ENCODE results near the gene HYAL1.
A peak's percentile ranks its signal among the peaks of the same experiment; 100 is the strongest.

Gene HYAL1

DNA sequence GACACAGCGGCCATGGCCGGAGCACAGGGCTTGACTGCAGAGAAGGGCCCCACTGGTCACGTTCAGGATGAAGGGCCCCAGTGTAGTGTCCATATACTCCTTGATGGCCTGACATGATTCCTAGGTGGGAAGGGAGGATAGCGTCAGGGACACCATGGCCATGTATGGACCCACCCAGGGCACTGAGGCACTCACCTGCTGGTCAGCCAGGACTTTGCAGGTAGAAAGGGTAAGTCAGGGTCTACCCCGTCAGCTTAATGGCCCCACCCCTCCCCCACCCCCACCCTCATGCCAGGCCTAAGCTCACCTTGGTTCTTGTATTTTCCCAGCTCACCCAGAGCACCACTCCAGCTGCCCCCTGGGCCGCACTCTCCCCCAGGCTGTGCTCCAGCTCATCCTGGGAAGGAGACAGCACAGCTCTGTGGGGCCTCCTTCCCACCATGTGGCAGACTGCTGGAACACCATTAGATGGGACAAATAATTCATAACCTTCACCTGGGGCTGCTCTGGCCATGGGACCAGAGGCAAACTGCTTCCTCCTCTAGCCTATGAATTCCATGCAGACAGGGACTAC, 2.6 kb downstream of the HYAL1 start:
- H3K4me3 ChIP-seq (ENCODE audit: low read length) = peak overlapping the region; percentile 76

DNA sequence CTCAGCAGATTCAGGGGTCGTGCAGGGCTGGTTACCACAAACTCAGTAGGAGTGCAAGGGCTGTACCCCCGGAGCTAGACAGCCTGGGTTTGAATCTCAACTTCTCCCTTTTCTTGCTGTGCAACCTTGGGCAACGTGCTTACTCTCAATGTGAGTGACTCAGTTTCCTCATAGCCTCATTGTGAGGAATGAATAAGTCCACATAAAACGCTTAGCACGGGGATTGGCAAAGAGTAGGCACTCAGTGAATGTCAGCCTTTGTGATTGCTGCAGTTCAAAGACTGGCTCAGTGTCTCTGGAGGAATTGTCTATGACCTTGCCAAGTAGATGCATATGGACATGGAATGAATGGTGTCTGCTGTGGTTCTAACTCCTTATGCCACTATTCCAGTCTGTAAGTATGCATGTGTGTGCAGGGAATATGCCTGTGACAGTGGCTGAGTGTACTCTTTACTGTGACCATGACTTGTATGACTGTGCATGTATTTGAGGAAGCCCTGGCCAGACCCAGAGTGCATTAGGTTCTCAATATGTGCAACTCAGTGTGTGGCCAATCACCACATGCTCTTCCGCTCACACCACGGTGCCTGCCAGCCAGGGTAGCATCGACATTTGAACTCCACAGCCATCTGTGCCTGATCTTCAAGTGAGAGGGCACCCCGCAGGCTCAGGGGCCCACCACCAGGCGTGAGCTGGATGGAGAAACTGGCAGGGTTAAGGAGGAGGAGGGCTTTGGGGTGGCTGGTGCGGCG, 3.3 kb downstream of the HYAL1 start:
- Histone ChIP-seq H3K4me1 (ENCODE audit: control insufficient read depth, insufficient read depth, low read length) (peaks cover 10% of the 10 kb centered on the region), H3K27me3 (ENCODE audit: control insufficient read depth, insufficient read depth, low read length) (no peaks in the 10 kb centered on the region), H3K27ac (ENCODE audit: low read depth, low read length) (peak overlapping the region; percentile 87), H3K36me3 (ENCODE audit: control insufficient read depth, insufficient read depth, low read length) (no peaks in the 10 kb centered on the region), H3K9ac (ENCODE audit: low read length) (peak overlapping the region; percentile 1), H3K4me3 (ENCODE audit: low read length) (peak overlapping the region; percentile 76)

More for the DNA sequence above, 2.6 kb downstream of the HYAL1 start:
- Histone ChIP-seq H3K9ac (ENCODE audit: low read length) (no peak overlapping the region), H3K36me3 (ENCODE audit: control insufficient read depth, insufficient read depth, low read length) (no peaks in the 10 kb centered on the region), H3K27ac (ENCODE audit: low read depth, low read length) (peak overlapping the region; percentile 87), H3K27me3 (ENCODE audit: control insufficient read depth, insufficient read depth, low read length) (no peaks in the 10 kb centered on the region), H3K4me1 (ENCODE audit: control insufficient read depth, insufficient read depth, low read length) (peaks cover 10% of the 10 kb centered on the region)

DNA sequence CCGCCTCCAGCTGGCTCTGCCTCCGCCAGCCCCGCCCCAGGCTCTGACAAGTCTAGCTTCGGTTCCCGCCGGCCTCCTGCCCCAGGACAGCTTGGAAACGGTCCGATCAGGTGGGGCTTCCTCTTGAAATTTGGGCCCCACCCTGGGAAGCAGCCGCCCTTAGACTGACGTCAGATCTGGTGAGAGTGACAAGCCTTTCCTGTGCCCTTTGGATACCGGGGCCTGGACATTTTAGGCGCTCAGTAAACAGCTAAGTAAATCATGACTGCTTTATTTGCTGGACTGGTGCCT, 3.8 kb downstream of the HYAL1 start:
- Histone ChIP-seq H3K27ac (ENCODE audit: low read depth, low read length) (peak overlapping the region; percentile 87), H3K27me3 (ENCODE audit: control insufficient read depth, insufficient read depth, low read length) (no peaks in the 10 kb centered on the region), H3K36me3 (ENCODE audit: control insufficient read depth, insufficient read depth, low read length) (no peaks in the 10 kb centered on the region), H3K4me3 (ENCODE audit: low read length) (peak overlapping the region; percentile 76), H3K9ac (ENCODE audit: low read length) (peak overlapping the region; percentile 1), H3K4me1 (ENCODE audit: control insufficient read depth, insufficient read depth, low read length) (peaks cover 10% of the 10 kb centered on the region)

GRCh38 chr3:50298836-50299637, 4.3 kb downstream of the HYAL1 start, which contains the start of the genes HYAL3 and NAA80:
HYAL3 (minus strand) TSS chr3:50299405; CDS start chr3:50295602, 3,803 bp downstream.
NAA80 (minus strand) TSS chr3:50299405; CDS start chr3:50297463, 1,942 bp downstream.
- Histone ChIP-seq H3K9ac (ENCODE audit: low read length) (peak within 1 kb of the TSS; percentile 96), H3K27ac (ENCODE audit: low read depth, low read length) (peak within 1 kb of the TSS; percentile 87), H3K4me3 (ENCODE audit: low read length) (peak within 1 kb of the TSS; percentile 79), H3K27me3 (ENCODE audit: control insufficient read depth, insufficient read depth, low read length) (no peaks in the 10 kb centered on the region), H3K36me3 (ENCODE audit: control insufficient read depth, insufficient read depth, low read length) (no peaks in the 10 kb centered on the region), H3K4me1 (ENCODE audit: control insufficient read depth, insufficient read depth, low read length) (peaks cover 10% of the 10 kb centered on the region)

DNA sequence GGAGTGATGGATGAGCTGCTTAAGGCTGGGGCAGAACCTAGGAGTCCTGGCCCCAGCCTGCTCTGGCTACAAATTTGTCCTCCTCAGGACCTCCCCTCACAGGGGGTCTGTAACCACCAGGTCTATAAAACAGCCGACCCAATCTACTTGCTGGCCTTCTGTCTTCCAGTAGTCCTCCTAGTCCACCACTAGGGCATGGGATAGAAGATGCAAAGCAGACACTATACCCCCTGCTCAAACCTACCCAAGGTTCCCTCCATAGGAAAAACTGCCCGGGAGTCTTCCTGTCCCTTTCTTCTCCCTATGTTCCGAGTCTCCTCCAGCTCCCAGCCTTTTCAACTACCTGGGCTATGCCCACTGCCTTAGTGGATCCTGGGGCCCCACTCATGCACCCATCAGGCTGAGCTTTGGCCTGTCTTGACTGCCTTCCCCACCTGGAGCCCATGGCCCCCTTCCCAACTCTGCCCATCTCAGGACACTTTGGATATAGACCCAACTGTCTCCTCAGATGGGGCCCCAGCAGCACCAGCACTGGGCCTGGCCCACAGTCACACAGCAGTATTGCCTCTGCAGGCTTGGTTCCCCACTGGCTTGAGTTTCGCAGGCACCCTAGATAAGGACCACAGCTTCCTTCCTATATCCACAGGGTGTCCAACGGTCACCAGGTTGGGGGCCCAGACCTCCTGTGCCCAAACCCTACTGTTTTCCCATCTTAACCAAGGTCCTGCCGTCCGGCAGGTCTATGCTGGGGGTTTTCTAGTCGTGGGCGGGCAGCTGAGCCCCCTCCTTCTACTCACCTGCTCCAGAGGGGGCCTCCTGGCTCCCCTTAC, 5.3 kb downstream of the HYAL1 start:
- peak overlapping the region; percentile 96 for H3K9ac ChIP-seq (ENCODE audit: low read length)
- peaks cover 12% of the 10 kb centered on the region for H3K4me1 ChIP-seq (ENCODE audit: control insufficient read depth, insufficient read depth, low read length)
- H3K4me3 ChIP-seq (ENCODE audit: low read length) = peak overlapping the region; percentile 79
- no peaks in the 10 kb centered on the region for H3K27me3 ChIP-seq (ENCODE audit: control insufficient read depth, insufficient read depth, low read length)
- no peaks in the 10 kb centered on the region for H3K36me3 ChIP-seq (ENCODE audit: control insufficient read depth, insufficient read depth, low read length)
- peak overlapping the region; percentile 85 for H3K27ac ChIP-seq (ENCODE audit: low read depth, low read length)

GRCh38 chr3:50297384-50297775, 6.0 kb downstream of the HYAL1 start:
- no peaks in the 10 kb centered on the region for H3K36me3 ChIP-seq (ENCODE audit: control insufficient read depth, insufficient read depth, low read length)
- peaks cover 19% of the 10 kb centered on the region for H3K4me1 ChIP-seq (ENCODE audit: control insufficient read depth, insufficient read depth, low read length)
- H3K9ac ChIP-seq (ENCODE audit: low read length) = no peak overlapping the region
- H3K27me3 ChIP-seq (ENCODE audit: control insufficient read depth, insufficient read depth, low read length) = no peaks in the 10 kb centered on the region
- H3K27ac ChIP-seq (ENCODE audit: low read depth, low read length) = no peak overlapping the region
- no peak overlapping the region for H3K4me3 ChIP-seq (ENCODE audit: low read length)

DNA sequence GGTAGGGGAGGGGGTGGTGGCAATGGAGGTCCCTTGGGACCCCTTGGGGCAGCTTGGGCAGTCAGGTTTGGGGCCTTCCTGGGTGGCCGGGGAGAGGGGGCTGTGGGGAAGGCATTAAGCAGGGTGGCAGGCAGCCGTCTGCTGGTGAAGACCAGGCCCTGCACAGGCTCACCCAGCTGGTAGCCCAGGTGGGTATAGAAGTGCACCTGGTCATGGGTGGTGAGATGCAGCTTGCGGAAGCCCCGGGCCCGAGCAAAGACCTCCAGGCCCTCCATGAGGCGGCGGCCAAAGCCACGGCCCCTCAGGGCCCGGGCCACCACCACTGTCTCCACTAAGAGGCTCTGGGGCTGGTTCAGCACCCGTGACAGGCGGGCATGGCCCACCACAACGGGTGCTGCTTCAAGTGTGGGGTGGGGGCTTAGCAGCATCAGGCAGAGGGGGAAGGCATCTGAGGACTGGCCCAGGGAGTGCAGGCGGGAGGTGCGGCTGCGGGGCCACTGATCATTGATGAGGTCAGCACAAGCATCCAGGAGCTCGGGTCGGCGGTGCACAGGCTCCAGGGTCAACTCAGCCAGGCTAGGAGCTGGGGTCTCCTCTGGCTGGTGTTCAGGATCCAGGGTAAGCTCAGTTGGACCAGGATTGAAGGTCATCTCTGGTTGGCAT, 6.5 kb downstream of the HYAL1 start:
- Histone ChIP-seq H3K27me3 (ENCODE audit: control insufficient read depth, insufficient read depth, low read length) (no peaks in the 10 kb centered on the region), H3K4me1 (ENCODE audit: control insufficient read depth, insufficient read depth, low read length) (peaks cover 19% of the 10 kb centered on the region), H3K9ac (ENCODE audit: low read length) (no peak overlapping the region), H3K36me3 (ENCODE audit: control insufficient read depth, insufficient read depth, low read length) (no peaks in the 10 kb centered on the region), H3K27ac (ENCODE audit: low read depth, low read length) (no peak overlapping the region), H3K4me3 (ENCODE audit: low read length) (no peak overlapping the region)

DNA sequence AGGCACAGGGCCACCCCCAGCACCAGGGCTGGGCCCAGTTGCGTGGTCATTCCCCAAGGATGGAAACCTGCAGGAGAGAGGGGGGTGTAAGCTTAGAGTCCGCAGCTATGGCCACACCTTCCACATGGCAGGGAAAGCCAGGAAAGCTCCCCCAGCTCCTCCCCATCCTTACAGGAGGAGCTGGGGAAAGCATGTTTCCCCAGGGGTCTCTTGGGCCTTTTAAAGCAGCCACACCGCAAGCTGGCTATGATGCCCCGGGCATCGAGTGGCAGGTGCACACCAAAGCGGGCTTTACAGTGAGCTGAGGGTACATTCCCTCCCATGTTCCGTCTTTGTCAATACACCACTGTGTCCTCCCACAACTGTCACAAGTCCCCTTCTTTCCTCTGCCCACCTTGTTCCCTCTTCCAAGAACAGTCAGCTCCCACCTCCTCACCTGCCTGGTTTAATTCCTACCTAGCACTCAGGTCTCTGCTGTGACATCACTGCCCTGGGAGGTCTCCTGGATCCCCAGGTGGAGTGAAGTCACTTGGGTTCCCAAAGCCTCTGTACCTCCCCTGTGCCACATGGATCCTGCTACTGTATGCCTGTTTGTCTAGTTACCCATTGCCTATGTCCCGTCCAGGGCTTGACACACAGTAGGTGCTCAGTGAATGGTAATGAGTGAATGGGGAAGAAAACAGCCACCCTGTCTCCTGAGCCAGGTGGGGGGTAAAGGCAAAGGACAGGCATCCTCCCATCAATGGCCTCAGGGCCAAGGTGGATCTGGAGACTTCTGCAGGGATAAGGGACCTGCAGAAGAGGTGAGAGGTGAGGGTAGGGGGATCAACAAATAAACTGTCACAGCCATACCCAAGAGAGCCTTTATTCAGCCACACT, 7.6 kb downstream of the HYAL1 start:
- Histone ChIP-seq H3K27me3 (ENCODE audit: control insufficient read depth, insufficient read depth, low read length) (no peaks in the 10 kb centered on the region), H3K36me3 (ENCODE audit: control insufficient read depth, insufficient read depth, low read length) (no peaks in the 10 kb centered on the region), H3K4me1 (ENCODE audit: control insufficient read depth, insufficient read depth, low read length) (peaks cover 23% of the 10 kb centered on the region), H3K4me3 (ENCODE audit: low read length) (no peak overlapping the region), H3K27ac (ENCODE audit: low read depth, low read length) (no peak overlapping the region), H3K9ac (ENCODE audit: low read length) (no peak overlapping the region)

GRCh38 chr3:50294492-50295403, 8.6 kb downstream of the HYAL1 start:
- Histone ChIP-seq H3K4me1 (ENCODE audit: control insufficient read depth, insufficient read depth, low read length) (peaks cover 21% of the 10 kb centered on the region), H3K36me3 (ENCODE audit: control insufficient read depth, insufficient read depth, low read length) (peaks cover 4% of the 10 kb centered on the region), H3K27me3 (ENCODE audit: control insufficient read depth, insufficient read depth, low read length) (no peaks in the 10 kb centered on the region), H3K9ac (ENCODE audit: low read length) (no peak overlapping the region), H3K4me3 (ENCODE audit: low read length) (no peak overlapping the region), H3K27ac (ENCODE audit: low read depth, low read length) (no peak overlapping the region)

DNA sequence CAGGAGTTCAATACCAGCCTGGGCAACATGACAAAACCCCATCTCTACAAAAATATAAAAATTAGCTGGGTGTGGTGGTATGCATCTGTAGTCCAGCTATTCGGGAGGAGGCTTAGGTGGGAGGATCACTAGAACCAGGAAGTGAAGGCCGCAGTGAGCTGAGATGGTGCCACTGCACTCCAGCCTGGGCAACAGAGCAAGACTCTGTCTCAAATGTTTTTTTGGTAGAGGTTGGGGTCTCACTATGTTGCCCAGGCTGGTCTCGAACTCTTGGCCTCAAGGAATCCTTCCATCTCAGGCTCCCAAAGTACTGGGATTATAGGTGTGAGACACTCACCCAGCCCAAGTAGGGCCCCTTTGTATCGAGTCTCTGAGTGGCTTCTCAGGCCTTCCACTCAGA, 9.3 kb downstream of the HYAL1 start:
- peaks cover 5% of the 10 kb centered on the region for H3K36me3 ChIP-seq (ENCODE audit: control insufficient read depth, insufficient read depth, low read length)
- H3K9ac ChIP-seq (ENCODE audit: low read length) = no peak overlapping the region
- H3K27me3 ChIP-seq (ENCODE audit: control insufficient read depth, insufficient read depth, low read length) = no peaks in the 10 kb centered on the region
- no peak overlapping the region for H3K4me3 ChIP-seq (ENCODE audit: low read length)
- no peak overlapping the region for H3K27ac ChIP-seq (ENCODE audit: low read depth, low read length)
- peaks cover 20% of the 10 kb centered on the region for H3K4me1 ChIP-seq (ENCODE audit: control insufficient read depth, insufficient read depth, low read length)
